Activated CD4-positive, alpha-beta T cell treated with anti-CD3 and anti-CD28 coated beads, Interleukin-2, amount 50 U/mL, for 1 hour (primary cell): ENCODE data around the gene ATP11B.

ENCODE experiments used
- DNase-seq: peaks from one replicate; pipeline ENCODE4 v3.0.0-alpha.2; 2020

Gene ATP11B

GRCh38 chr3:182962166-182962565 lies 168.9 kb downstream of the ATP11B start:
- DNase-seq: no peak

DNA sequence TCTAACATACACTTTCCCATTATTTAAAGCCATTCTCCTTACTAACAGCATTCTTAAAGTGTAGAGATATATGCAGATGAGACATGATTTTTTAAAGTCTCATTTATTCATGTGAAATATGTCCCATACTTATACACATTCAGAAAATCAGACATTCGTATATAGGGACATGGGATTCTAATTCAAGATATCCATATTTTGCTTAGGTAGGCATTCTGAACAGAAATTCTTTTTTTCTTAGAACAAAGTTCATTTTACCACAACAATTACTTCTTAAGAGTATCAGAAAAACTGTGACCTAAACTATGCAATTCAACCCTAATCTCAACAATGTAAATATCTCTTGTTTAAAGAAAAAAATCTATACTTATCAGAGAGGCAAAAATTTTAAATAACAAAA lies 170.9 kb downstream of the ATP11B start:
- DNase-seq: no peak

DNA sequence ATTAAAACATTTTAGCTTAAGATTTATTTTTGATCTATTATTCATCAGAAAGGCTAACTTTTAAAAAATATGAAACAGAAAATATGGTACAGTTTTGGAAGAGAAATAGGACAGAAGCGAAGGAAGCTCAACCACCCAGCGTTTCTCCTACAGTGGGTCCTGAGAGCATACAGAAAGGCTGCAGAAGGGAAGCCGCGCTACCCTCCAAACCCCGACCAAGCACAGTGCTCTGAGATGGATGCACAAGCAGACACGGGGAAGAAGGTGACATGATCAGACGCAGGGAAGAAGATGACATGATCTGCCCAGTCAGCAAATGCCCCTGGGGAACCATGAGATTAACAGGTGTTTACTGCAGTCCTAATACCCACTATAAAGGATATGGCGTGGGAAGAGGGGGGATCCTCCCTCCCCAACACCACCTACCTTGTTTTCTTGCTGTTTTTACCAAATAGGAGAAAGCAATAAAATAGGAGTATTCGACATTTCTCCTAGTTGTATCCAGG lies 172.6 kb downstream of the ATP11B start:
- DNase-seq: no peak

- DNase-seq: no peak
Observed at GRCh38 chr3:182967218-182968204, 174.2 kb downstream of the ATP11B start.

GRCh38 chr3:182969277-182969676 lies 176.0 kb downstream of the ATP11B start:
- DNase-seq: no peak

- no peak for DNase-seq
Observed at GRCh38 chr3:182969853-182970252, 176.5 kb downstream of the ATP11B start.

- no peak for DNase-seq
Observed at GRCh38 chr3:182970811-182971418, 177.6 kb downstream of the ATP11B start.
